K562 (cell line): ENCODE measurements around the gene PPFIA3. TPM values are rescaled to one million over a fixed set of nuclear protein-coding genes. Genes with fewer than 3 reads are reported as not detected.

ENCODE experiments used
- CHAMP1 ChIP-seq: fragments of 450-650 bp; IDR thresholded peaks from 2 replicates; pipeline ENCODE4 v1.6.1; 2016; ENCODE audit warnings: mild to moderate bottlenecking
- CREB3L1 ChIP-seq: fragments of 450-650 bp; IDR thresholded peaks from 2 replicates; pipeline ENCODE4 v1.6.1; 2014; ENCODE audit warnings: low read depth, mild to moderate bottlenecking, moderate library complexity, borderline replicate concordance
- ETV6 ChIP-seq, 3 experiments: fragments of 150-350 bp in 1 of 3; sonication (generic) in 1 of 3; formaldehyde crosslinking in 1 of 3; IDR thresholded peaks; 2 replicates each; pipeline versions ENCODE4 v1.6.1 to v1.8.0; 2014 to 2022; ENCODE audit warnings: borderline replicate concordance in 2 of 3, low read depth in 2 of 3, antibody characterized with exemption in 1 of 3, low read length in 1 of 3, mild to moderate bottlenecking in 1 of 3, missing genetic modification reagents in 1 of 3
- GATA2 ChIP-seq: sonication (generic); formaldehyde crosslinking; IDR thresholded peaks from 2 replicates; pipeline ENCODE4 v1.4.0; 2020; ENCODE audit warnings: mild to moderate bottlenecking, missing genetic modification reagents
- HDAC2 ChIP-seq: fragments of 450-650 bp; IDR thresholded peaks from 2 replicates; pipeline ENCODE4 v1.6.1; 2016; ENCODE audit warnings: mild to moderate bottlenecking
- KAT2B ChIP-seq: IDR thresholded peaks from one replicate; pipeline ENCODE4 v1.6.1; 2012; ENCODE audit warnings: low read depth, mild to moderate bottlenecking, control low read depth, inconsistent platforms, low read length, moderate library complexity
- NR2F6 ChIP-seq: fragments of 450-650 bp; formaldehyde crosslinking; IDR thresholded peaks from 2 replicates; pipeline ENCODE4 v1.4.0; 2020; ENCODE audit warnings: mild to moderate bottlenecking
- POU5F1 ChIP-seq: fragments of 150-350 bp; IDR thresholded peaks from 2 replicates; pipeline ENCODE4 v1.6.1; 2014; ENCODE audit warnings: borderline replicate concordance, low read length, low read depth, mild to moderate bottlenecking; ENCODE audit not compliant: partially characterized antibody
- STAT6 ChIP-seq: sonication (generic); formaldehyde crosslinking; IDR thresholded peaks from 2 replicates; pipeline ENCODE4 v1.8.1; 2023; ENCODE audit warnings: mild to moderate bottlenecking, missing genetic modification reagents
- TBP ChIP-seq: optimal IDR thresholded peaks from 2 replicates; pipeline ENCODE3; 2011; ENCODE audit warnings: low read depth, low read length, improper control_type of control experiment
- ZBTB33 ChIP-seq: sonication (generic); formaldehyde crosslinking; IDR thresholded peaks from 2 replicates; pipeline ENCODE4 v1.8.1; 2023; ENCODE audit warnings: mild to moderate bottlenecking, missing genetic modification reagents
- ZFP91 ChIP-seq: sonication (generic); formaldehyde crosslinking; IDR thresholded peaks from 2 replicates; pipeline ENCODE4 v1.8.0; 2022; ENCODE audit warnings: mild to moderate bottlenecking, missing genetic modification reagents
- ZNF140 ChIP-seq: fragments of 250-450 bp; sonication (Bioruptor Pico); IDR thresholded peaks from 2 replicates; pipeline ENCODE4 v1.8.0; 2021; ENCODE audit warnings: moderate library complexity, mild to moderate bottlenecking, inconsistent platforms
- ZNF274 ChIP-seq: IDR thresholded peaks from 2 replicates; pipeline ENCODE4 v1.6.1; 2011; ENCODE audit warnings: low read depth, mild to moderate bottlenecking, low read length, moderate library complexity, borderline replicate concordance
- ZNF586 ChIP-seq: fragments of 450-650 bp; formaldehyde crosslinking; conservative IDR thresholded peaks from 2 replicates; pipeline ENCODE4 v1.4.0; 2020; ENCODE audit warnings: mild to moderate bottlenecking, moderate library complexity
- polyA plus RNA-seq, 8 experiments: library from polyadenylated mRNA; depleted of rRNA in 4 of 8; stranded (reverse) in 5 of 8; unstranded in 3 of 8; fragments of >200 nt; fragmentation: Nextera tagmentation in 2 of 8; fragmentation: Illumina TruSeq in 1 of 8; extraction: Ambion mirVana in 2 of 8; extraction: Trizol in 1 of 8; gene quantifications; 2 replicates each; pipeline versions ENCODE4 v1.2.1 to v1.2.3, GENCODE V29; 2011 to 2014; ENCODE audit warnings: inconsistent platforms in 1 of 8, missing spikeins in 1 of 8
- total RNA-seq, 7 experiments: library from RNA; depleted of rRNA in 6 of 7; stranded (reverse); fragments of >200 nt in 6 of 7; fragmentation: Illumina TruSeq in 2 of 7; extraction: Trizol in 2 of 7; gene quantifications; 2 replicates each; pipeline versions ENCODE4 v1.2.1 to v1.2.3, GENCODE V29; 2011 to 2021; ENCODE audit warnings: low replicate concordance in 1 of 7

Gene PPFIA3
- total and polyA plus RNA-seq, 9 of the 15 experiments (the other 6 are each of a cell fraction or from before 2014, with no cell fraction given), result 0.10 to 53.0 (median 17.6) TPM

GRCh38 chr19:49148784-49149651 is 29.7 kb downstream of the PPFIA3 start (continued):
- no peak for TF ChIP-seq ETV6 (IDR thresholded peaks at IDR 0.05; ENCODE audit: borderline replicate concordance in 1 of 2, low read depth in 2 of 2, low read length in 1 of 2)
- no peak for TF ChIP-seq ETV6 (CRISPR knock-in tag; IDR thresholded peaks at IDR 0.05; ENCODE audit: borderline replicate concordance)
- peak; percentile 82 for TF ChIP-seq TBP
- TF ChIP-seq ZFP91, result no peak
- TF ChIP-seq CHAMP1, result no peak
- TF ChIP-seq ZNF586 (CRISPR knock-in tag), result no peak
- no peak for TF ChIP-seq ZNF274
- peak; percentile 59 for TF ChIP-seq HDAC2
- TF ChIP-seq POU5F1, result no peak
- no peak for TF ChIP-seq NR2F6
- TF ChIP-seq ZNF140 (CRISPR knock-in tag), result no peak
- TF ChIP-seq KAT2B, result no peak
- no peak for TF ChIP-seq ZBTB33 (CRISPR knock-in tag)
- TF ChIP-seq STAT6 (CRISPR knock-in tag), result no peak
- peak; percentile 31; the same call in 1 of the 2 replicates for TF ChIP-seq CREB3L1
- TF ChIP-seq GATA2, result peak; percentile 72
